Fibroblast of mammary gland (primary cell): ENCODE measurements around the gene COX5A.

ENCODE experiments used
- DNase-seq: peaks from one replicate; pipeline ENCODE4 v3.0.0-alpha.2; 2010; ENCODE audit warnings: low read depth
- H3K4me3 ChIP-seq: 2 replicates; pipeline ENCODE4 v1.5.1; 2011; ENCODE audit warnings: low read depth, mild to moderate bottlenecking, low read length, moderate library complexity; ENCODE audit not compliant: control insufficient read depth
- CTCF ChIP-seq: conservative IDR thresholded peaks from 2 replicates; pipeline ENCODE4 v1.5.1; 2011; ENCODE audit warnings: low read depth, low read length, inconsistent platforms; ENCODE audit not compliant: control insufficient read depth, insufficient read depth

The COX5A gene

GRCh38 chr15:74893627-74894026, 44.2 kb downstream of the COX5A start:
- no peak for DNase-seq
- H3K4me3 ChIP-seq = no peak overlapping the region
- no peak for TF ChIP-seq CTCF

- H3K4me3 ChIP-seq = no peak overlapping the region
- DNase-seq = no peak
- TF ChIP-seq CTCF = no peak
These were observed 44.9 kb downstream of the COX5A start for GRCh38 chr15:74892931-74893330.

- no peak for DNase-seq
- H3K4me3 ChIP-seq = no peak overlapping the region
- no peak for TF ChIP-seq CTCF
These were observed 45.6 kb downstream of the COX5A start for GRCh38 chr15:74892313-74892712.

- DNase-seq = no peak
- H3K4me3 ChIP-seq = no peak overlapping the region
- TF ChIP-seq CTCF = no peak
These were observed 46.4 kb downstream of the COX5A start for GRCh38 chr15:74891469-74891868.

GRCh38 chr15:74890665-74890960, 47.3 kb downstream of the COX5A start:
- TF ChIP-seq CTCF = no peak
- no peak for DNase-seq
- peak overlapping the region; percentile 98 for H3K4me3 ChIP-seq

- H3K4me3 ChIP-seq = peak within 1 kb of the TSS; percentile 98
- peak; percentile 67 for DNase-seq
- TF ChIP-seq CTCF = no peak
These were observed 47.8 kb downstream of the COX5A start, which contains the start of gene MPI for GRCh38 chr15:74889883-74890664. Gene MPI (plus strand): TSS chr15:74890042. CDS start chr15:74890074, 32 bp downstream.
